ENCODE measurements around the gene MEGF11.

DNA sequence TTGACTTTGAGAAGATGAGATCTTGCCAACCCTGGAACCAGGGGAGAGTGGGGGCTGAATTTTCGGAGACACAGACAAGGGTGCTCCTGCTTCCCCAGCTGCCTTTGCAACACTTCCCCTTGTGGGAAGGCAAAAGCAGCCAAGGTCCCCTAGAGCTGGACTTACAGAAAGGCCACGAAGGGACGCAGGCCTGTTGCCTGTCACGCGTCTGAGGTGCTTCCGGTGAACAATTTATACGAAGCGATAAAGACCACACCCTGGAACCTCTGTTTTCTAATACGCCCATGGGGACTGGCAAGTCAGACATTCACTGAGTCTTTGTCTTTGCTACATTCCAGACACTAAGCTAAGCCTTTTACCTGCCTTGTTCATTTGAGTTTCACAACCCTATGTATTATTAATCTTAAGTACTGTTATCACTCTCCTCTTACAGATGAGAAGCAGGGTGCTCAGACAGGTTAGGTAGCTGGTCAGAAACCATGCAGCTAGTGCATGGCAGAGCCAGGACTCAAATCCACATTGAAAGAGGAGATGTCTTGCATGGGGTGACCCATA lies 13.2 kb downstream of the MEGF11 start:
- no peak for TF ChIP-seq POLR2A (IDR thresholded peaks at IDR 0.05; ENCODE audit: low read depth, low read length)
- TF ChIP-seq TAF1 (IDR thresholded peaks at IDR 0.05; ENCODE audit: low read depth, low read length), result no peak

Data from GM12891 (cell line).